ENCODE data around the gene NBEA.
"Not testable (repeated sequence)": the region's sequence is repeated elsewhere in the genome, so short reads cannot be mapped to it uniquely, and the experiment has no call there.

The NBEA gene

DNA sequence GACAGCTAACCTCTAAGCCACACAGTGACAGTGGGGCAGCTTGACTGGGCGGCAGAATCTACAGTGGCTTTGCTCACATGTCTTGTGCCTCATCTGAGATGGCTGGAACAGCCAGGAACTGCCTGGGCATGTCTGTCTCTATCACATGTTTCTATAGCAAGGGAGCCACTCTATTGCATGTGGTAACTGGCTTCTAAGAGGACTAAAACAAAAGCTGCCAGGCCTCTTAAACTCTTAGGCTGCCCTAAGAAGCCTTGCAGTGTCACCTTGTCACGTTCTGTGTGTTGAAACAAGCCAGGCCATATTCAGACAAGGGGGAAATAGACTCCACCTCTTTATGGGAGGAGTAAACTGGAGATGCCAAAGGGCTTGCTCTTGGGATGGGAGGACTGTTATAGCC lies 657.3 kb downstream of the NBEA start:
- DNase-seq: no peak

DNA sequence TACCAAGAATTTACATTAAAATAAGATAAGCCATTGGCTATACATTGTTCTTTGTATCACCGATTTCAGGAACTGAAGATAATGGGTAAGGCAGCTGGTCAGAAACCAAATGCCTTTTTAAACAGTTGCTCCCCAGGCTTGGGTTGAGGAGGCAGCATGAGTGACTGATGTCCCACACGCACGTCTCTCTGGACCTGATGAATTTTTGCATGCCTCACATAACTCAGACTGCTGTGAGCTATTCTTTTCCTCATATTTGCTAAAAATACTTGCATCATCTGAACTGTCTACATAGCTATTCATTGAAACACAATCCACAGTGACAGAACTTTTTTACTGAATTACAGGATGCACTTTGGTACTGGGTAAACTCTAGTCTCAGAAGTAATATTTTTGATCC lies 658.1 kb downstream of the NBEA start:
- DNase-seq: no peak

DNA sequence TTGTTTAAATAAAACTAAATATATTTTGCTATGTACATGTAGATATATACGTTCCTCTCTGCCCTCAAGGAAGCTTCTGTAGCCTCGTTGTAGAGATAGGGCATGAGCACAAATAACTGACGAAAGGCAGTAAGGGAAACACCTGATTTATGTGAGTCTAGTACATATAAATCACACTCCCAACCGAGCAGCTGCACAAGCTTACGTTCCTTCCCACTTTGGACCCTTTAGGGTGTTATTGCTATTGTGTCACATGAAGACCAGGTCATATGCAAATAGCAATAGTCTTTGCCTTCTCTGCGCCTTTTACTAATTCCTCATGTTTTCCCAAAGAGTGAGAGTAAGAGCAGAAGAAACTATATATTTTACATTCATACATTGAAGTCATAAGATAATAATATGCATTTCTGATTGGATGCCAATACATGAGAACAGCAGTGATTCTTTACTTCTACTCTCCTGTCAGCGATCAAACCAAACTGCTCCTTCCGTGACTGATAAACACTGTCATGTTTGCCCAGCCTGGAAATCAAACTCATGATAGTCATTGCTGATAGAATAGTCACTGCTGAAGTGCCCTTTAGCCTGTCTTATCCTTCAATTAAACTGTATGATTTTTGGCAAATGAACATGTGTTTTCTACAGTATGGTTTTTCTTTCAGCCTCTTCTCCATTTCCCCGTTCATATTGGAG lies 661.7 kb downstream of the NBEA start:
- no peak for DNase-seq

DNA sequence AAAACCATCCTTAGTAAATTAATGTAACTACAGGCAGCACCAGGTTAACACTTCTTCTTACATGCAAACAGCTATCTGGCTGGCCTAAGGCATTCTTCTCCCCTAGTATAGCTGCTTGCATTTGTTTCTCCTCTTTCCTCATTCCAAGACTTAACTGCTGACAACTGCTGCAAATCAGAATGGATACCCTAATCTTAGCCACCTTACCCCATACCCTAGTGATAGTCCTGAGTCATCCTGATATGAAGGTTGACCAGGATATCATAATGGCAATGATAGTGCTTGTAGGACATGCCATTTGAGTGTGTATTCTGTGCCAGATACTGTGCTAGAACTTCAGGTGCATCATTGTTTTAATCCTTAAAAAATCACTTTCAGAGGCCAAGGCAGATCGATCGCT lies 672.6 kb downstream of the NBEA start:
- no peak for DNase-seq

DNA sequence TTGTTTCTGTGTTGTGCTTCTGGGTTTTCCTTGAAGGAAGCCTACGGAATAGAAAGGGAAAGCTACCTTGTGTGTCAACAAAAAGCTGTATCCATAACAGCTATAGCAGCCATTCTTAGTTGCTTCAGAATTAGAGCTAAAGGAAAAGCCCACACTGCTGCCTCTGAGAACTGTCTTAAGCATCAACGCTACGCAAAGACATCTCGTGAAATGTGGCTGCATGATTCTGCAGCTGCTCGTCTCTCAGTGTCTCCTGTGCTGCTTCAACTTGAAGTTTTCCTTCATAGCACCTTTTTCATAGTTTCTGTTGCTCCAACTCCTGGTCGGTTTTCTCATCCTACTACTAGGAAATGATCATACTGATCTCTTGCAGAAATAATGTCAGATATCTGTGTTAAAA lies 675.4 kb downstream of the NBEA start:
- no peak for DNase-seq

DNA sequence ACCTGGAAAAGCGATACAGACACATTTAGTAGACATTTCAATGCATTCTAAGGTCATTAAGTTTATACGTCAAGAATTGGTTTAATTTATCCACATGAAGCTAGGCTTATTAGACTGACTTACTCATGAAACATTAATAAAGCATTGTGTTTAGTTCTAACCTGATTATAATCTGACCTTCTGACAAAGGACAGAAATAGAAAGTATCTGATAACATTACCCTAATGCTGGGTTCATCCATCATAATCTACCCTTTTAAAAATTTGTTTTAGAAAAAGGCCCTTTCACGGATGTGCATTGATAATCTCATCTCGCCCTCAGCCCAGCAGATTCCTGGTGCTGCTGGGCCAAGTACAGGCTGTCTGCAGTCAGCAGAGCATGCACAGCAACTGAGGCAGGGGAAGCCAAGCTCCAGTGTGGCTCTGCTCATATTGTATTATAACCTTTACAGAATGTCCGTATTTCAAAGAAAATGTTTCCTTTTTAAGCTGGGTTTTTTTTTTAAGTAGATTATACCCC lies 676.6 kb downstream of the NBEA start:
- DNase-seq: no peak

DNA sequence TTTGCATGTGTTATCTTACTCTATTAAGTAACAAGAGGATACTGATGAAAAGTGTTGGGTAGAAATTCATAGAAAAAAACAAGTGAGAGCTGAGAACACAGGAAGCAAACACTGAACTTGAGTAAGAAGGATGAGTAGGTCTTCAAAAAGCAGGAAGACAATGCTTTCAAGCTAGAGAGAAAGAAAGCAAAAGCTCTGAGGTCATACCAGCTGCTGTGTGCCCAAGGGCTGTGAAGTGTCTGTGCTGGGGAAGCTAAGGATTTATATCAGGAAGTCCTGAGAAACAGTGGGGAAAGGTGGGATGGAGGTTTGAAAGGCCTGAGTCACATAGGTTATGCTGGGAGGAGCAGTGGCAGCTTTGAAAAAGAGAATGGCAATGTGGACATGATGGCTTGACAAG lies 679.9 kb downstream of the NBEA start:
- no peak for DNase-seq

DNA sequence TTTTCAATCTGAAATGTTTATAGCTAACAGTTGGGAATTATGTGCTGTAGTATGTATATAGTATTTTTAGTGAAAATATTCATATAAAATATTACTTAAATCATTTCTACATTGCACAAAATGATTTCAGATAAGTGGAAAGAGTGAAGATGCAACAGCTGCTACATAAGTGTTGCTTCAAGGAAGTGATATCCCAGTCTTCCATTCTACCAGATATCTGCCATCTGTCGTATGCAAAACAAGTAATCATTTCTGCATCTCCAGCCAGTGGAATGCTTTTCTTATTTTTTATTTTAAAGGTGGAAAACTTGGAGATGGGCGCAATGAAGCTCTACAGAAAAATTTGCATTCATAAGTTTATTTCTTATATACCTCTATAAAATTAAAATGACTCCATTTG lies 687.0 kb downstream of the NBEA start:
- no peak for DNase-seq

DNA sequence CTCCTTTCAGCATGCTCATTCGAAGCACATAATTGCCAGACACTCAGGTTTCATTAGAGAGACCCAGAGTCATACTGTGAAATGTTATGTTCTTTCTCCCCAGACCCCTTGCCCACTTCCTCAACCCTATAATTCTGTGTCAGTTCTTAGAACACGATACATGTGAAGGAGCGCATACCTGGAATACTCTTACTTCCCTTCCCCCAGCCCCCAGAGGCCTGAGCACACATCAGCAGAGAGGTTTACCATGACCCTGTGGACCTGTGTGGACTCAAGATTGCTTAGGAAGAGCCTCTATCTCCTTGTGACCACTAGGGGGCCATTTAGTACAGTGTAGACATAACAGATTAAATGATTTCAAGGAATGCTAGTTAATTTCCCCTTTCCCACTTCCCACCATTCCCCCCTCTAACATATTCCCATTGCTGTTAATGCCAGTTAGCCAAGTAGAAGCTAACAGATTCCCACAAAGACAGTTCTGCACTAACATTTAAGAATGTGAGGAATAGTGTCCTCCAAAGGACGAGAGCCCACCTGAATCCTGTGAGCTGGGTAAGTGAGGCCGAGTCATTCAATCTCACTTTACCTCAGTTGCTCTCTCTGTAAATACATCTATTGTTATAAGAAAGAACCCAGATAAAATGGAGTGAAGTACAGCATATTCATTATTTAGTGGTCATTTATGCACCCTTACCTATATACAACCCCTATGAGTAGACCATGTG lies 688.6 kb downstream of the NBEA start:
- no peak for DNase-seq

DNA sequence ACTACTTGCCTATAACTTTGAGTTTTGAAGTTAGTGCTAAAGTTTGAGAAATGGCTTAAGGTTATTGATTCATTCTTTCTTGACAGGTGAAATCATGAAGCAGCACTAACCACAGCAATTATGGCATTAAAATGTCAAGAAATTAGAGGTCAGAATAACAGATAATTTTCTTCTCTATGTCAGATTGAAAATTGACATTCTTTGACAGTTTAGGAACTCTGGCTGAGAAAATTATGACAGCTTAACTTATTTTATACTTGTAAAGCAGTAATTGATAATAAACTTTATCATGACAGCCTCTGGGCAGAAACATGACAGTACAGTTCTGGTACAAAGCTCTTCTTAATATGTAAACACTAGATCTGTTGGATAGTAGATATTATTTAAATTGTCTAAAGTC lies 689.6 kb downstream of the NBEA start:
- no peak for DNase-seq

DNA sequence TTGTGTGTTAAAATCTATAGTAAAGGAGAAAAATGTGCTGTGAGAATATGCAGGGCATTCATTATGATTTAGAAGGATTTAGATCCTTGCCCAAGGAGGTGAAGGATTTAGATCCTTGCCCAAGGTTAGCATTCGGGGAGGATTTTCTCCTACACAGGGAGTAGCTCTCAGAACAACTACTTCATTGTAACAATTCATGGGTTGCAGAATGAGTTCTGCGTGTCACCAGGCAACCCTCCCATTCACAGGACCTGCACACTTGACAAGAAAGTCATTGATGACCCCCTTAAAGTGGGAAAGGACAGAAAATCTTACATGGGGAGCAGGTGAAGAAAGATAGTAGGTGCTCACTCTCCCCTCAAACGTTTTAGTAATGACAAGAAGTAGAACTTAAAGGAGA lies 701.6 kb downstream of the NBEA start:
- no peak for DNase-seq

DNA sequence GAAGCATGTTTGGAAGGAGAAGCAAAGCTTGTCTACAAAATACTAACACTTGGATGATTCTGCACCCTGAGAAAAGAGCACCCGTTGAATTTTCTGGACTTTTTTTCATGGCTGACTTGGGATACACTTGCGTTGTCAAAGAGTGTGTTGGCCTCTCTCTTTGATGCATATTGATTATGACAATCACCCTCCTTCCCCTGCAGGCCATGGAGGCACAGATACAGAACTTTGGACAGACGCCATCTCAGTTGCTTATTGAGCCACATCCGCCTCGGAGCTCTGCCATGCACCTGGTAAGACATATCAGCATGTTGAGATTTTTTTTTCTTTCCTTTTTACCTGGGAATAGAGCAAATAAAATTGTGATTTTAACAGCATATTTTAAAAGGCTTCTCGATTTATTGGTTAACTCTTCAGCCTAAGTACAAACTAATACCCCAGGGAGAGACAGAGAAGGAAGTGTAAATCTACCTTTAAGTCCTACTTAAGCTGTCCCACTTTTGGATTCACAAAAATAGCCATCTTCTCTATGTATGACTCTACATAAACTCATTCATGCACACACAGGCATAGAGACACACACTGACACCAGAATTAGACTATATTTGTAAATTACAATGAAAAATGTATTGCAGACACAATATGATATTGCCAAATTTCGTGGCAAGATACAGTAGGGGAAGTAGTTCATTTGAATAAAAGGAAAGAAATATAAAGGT lies 704.1 kb downstream of the NBEA start:
- DNase-seq: no peak

DNA sequence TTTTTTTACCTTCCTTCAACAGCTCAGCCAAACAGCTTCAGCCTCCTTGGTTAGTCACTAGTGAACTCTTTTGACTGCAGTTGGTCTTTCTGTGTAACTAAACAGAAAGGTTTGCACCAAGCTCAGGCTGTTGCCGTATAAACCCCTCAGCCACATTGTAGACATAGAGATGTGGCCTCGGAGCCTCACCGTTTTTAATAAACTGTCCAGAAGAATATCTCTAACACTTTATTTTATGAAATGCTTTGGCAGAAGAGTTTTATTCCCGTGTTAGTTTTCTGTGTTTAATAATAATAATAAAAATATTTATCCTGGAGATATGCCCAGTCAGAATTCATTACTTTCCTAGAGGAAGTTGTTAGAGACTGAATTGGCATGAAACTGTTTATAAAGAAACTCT lies 706.1 kb downstream of the NBEA start:
- no peak for DNase-seq

DNA sequence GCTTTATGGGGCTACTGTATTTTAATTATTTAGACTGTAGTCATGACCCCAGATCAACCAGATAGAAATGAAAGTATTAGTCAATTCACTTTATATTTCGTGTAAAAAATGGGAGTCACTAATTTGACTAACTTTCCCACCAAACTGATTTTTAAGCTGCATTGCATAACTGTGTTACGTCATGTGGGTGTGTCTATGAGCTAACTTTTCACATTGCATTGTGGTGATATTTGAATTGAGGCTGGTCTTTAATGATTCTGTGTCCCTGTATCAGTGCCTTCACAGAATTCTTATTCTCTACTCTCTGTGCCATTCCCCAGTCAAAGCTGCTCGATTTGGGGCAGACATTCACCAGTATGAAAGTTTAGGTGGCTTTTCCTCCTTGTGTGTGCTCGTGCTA lies 707.1 kb downstream of the NBEA start:
- no peak for DNase-seq

DNA sequence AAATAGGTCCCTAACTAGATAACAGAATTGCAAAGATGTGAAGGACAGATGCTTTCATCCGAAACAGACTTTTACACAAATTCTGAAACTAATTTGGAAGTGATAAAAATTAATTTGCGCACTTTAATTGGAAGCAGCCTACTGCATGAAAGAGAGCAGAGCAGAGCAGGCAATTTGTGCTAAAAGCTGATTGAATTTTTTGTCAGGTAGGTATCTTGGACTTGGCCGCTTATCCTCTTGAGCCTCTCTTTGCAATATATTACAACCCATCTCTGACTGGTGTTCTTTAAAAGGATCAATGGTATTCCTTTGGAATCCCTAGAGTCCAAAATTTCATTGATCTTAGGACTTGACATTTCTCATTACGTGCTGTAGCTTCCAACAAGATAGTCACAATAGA lies 717.7 kb downstream of the NBEA start:
- DNase-seq: no peak

DNA sequence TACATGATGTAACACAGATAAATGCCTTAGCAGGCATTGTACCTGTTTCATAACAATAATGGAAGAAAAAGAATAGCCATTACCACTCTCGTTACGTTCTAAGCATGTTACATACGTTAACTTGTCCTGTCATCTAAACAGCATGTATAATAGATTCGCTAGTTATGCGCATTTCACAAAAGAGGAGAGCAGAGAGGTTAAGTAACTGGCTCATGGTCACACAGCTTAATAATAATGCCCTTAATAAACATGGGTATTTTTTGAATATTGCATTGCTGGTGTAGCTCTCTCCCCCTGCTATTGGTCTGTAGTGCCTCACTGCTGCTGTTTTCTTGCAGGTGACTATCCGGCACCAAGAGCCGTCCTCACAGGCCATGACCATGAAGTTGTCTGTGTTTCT lies 722.7 kb downstream of the NBEA start:
- no peak for DNase-seq

DNA sequence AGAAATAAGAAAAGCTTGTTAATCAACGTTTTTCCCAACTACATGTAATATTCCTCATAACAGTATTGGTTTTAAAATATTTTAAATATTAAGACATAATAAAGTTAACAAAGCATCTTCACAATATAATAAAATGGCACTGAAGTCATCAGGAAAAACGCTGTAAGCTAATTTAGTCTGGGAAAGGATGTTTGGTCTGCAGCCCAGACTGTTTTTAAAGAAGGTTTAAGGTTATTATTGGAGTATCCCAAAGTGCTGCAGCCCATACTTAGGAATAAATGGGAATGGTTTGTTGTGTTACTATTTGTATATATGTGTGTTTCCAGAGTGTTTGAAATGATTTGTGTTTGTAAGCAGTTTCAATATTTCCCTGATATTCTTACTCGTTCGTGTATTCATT lies 727.3 kb downstream of the NBEA start:
- no peak for DNase-seq

DNA sequence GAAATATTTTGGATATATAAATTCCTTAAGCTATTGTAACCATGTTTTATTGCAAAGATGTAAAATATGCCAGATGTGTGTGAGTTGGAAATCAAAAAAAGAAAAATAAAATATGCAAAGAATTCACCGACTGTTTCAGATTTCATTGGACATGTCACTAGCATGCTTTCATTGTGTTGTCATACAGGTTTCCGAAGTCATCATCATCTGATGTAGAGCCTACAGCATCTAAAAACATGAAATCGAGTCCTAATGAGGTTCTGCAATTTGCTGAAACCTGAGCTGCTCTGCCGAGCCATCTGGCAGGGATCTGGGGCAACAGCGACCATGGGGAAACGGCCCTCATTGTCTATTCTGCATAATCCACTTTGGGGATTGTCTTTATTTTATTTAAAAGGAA lies 730.5 kb downstream of the NBEA start:
- no peak for DNase-seq

DNA sequence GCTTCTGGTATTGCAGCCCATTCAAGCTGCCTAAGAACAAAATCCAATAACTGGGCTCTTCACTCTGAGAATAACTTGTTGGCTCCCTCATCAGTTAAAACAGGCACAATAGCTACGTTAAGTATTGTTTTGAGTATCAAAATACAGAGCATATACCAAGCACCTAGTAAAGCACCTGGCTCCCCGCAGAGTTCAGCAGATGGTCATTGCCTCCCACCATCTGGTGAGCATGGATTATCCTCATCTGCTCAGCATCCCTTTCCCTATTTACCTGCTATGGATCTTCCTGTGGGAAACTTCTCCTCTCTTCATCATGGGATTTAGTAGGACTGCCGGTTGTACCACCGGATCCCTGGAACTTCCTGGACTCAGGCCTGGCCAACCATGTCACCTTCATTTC lies 733.6 kb downstream of the NBEA start:
- no peak for DNase-seq

DNA sequence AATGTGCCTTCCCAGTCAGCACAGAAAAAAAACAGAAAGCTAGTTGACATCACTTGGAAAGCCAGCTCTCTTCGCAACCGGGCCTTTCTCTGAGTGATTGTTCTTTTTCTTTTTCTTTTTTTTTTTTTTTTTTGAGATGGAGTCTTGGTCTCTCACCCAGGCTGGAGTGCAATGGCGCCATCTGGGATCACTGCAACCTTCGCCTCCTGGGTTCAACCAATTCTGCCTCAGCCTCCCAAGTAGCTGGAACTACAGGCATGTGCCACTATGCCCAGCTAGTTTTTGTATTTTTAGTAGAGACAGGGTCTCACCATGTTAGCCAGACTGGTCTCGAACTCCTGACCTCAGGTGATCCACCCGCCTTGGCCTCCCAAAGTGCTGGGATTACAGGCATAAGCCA lies 735.8 kb downstream of the NBEA start:
- DNase-seq: not testable (repeated sequence)

DNA sequence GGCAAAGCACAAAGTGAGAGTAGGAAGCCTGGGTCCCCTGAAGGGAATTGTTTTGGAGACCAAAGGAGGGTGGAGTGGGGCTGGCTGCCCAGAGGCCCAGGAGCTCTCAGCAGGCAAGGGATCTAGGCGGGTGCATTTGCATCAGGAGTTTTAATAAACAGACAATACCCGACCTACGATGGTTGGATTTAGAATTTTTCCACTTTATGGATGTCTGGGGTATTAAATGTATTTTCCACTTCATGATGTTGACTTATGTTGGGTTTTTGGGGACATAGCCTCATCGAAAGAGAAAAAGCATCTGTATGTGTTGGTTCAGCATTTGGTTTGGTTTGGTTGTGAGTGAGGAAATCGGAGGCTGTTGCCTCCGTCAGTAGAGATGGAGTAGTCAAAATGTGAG lies 739.6 kb downstream of the NBEA start:
- DNase-seq: no peak

DNA sequence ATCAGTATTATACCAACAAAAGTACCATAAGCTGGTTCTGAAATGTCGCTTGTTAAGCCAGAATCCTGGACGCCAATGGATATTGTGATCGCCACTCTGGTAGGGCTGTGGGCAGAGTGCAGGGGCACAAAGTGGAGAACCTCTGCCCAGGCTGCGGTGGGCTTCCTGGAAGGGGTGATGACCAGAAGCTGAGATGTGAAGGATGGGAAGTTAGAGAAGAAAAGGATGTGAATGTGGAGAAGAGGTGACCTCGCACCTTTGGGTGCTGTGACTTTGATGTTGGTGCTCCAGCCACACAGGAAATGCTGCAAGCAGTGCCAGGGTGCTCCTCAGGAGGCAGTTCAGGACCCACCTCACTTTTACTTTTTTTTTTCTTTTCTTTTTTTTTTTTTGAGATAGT lies 742.4 kb downstream of the NBEA start:
- DNase-seq: no peak

DNA sequence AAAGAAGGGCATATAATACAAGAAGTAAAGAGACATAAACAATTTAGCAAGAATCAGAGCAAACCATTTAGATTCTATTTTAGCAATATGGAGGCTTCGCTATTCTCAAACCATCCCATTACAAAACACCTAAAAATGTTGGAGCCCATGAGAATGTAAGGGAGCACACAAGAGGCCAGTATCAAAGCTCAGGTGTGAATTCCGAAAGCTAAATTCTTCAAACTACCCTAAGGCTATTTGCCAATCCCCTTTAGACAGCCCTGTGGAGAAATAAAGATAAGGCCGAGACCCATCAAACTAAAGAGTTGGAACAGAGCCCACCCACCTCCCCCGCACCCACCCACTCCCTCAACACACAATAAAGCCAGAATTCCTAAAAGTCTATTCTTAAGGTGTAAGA lies 745.3 kb downstream of the NBEA start:
- no peak for DNase-seq

DNA sequence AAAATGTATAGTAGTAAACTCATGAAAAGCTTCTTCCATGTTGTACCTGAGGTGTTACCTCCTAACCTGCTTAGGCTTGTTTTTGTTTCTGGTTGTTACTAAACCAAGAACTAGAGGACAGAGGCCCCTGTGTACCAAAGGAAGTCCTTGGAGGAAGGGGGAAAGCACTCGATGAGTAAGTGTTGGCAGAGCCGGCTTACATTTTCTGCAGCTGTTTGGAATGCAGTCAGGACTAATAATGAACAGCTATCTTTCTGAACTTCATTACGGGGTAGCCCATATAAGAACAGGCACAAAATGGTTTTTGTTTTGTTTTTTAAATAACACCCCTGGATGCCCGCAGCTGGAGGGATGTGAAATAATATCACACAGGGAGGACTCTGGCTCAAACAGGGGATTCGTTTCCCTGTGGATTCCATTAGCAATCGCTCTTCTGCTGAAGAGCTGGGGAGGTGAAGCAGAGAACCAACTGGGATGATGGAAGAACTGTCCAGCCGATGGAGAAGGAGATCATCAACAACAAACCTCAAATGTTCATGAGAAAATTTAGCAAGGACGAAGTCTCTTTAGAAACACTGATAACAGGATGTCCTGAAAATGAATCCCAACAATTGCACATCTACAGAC lies 748.6 kb downstream of the NBEA start:
- no peak for DNase-seq

Data from DMS79 treated with DMSO at 0.1 percent for 48 hours (cell line).